22Rv1 (cell line): ENCODE measurements around the gene ROR1.

Source experiments
- ZFX ChIP-seq: fragments of 450-650 bp; IDR thresholded peaks from 2 replicates; pipeline ENCODE4 v1.6.1; 2017; ENCODE audit warnings: antibody characterized with exemption, borderline replicate concordance
- TF ChIP-seq, protein P1 (sequence below): fragments of 450-650 bp; IDR thresholded peaks from 2 replicates; pipeline ENCODE4 v1.5.1; 2017; ENCODE audit warnings: mild to moderate bottlenecking

DNA sequence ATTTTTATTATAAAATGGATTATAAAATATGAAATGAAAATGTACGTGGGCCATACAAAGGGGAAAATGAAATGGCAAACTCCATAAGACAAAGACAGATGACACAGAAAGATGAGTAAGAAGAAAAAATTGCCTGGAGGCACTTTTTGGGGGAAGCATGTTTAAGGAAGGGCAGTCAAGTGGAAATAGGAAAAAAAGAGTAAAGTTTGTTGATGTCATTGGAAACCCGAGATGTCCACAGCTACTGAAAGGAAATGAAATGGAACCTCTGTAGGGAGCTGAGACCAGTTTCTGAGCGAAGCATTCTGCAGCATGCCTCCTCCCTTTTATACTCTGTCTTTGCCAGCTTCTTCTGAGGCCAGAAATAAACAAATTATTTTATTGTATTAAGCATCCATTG is 226.2 kb downstream of the ROR1 start:
- TF ChIP-seq ZFX, result no peak
- TF ChIP-seq, protein P1, sequence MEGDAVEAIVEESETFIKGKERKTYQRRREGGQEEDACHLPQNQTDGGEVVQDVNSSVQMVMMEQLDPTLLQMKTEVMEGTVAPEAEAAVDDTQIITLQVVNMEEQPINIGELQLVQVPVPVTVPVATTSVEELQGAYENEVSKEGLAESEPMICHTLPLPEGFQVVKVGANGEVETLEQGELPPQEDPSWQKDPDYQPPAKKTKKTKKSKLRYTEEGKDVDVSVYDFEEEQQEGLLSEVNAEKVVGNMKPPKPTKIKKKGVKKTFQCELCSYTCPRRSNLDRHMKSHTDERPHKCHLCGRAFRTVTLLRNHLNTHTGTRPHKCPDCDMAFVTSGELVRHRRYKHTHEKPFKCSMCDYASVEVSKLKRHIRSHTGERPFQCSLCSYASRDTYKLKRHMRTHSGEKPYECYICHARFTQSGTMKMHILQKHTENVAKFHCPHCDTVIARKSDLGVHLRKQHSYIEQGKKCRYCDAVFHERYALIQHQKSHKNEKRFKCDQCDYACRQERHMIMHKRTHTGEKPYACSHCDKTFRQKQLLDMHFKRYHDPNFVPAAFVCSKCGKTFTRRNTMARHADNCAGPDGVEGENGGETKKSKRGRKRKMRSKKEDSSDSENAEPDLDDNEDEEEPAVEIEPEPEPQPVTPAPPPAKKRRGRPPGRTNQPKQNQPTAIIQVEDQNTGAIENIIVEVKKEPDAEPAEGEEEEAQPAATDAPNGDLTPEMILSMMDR, result no peak
